ENCODE results near the gene POLR2J.
"Not testable (repeated sequence)": the region's sequence is repeated elsewhere in the genome, so short reads cannot be mapped to it uniquely, and the experiment has no call there.

POLR2J gene

DNA sequence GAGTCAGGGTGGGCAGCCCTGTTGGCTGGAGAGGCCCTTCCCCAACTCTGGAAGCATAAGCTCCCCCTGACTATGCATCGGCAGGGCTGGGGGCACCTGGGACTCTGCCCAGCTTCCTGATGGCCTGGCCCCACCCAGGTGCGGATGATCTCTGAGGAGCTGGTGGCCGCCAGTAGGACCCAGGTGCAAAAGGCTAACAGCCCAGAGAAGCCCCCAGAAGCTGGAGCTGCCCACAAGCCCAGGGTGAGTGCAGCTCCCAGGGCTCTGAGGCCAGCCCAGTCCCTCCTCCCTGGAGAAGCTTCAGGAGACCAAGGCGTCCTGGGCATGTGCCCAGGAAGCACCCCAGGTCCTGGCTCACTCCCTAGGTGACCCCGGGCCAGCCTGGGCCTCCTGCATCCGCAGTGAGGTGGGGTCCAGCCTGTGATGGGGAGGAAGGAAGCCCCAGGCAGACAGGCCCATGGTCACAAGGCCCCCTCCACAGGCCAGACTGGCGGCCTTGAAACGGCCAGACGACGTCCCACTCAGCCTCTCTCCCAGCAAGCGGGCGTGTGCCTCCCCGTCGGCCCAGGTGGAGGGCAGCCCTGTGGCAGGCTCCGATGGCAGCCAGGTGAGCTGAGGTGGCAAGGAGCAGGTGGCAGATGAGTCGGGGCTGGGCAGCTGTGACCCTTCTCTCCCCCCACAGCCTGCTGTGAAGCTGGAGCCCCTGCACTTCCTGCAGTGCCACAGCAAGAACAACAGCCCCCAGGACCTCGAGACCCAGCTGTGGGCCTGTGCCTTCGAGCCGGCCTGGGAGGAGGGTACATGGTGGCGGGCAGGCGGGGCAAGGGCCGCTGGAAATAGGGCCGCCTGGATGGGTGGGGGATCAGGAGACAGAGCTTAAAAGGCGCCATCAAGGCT, 10.9 kb downstream of the POLR2J start:
- in situ Hi-C loops (cut with MboI; ENCODE audit: low sequenced_read_pairs), result no loop called here

DNA sequence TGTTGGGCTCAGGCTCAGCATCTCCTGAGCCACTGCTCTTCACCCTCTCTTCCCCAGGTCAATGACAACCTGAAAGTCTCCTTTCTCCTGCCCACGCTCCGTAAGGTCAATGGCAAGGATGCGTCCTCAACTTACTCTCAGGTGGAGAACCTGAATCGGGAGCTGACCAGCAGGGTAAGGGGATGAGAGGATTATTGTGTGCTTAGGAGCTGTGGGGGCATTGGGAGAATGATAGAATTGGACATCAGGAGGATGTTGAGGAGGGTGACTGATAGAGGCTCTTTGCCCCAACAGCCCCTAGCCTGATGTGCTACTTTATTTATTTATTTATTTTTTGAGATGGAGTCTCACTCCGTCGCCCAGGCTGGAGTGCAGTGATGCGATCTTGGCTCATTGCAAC, 12.6 kb downstream of the POLR2J start:
- in situ Hi-C loops (cut with MboI; ENCODE audit: low sequenced_read_pairs), result no loop called here

DNA sequence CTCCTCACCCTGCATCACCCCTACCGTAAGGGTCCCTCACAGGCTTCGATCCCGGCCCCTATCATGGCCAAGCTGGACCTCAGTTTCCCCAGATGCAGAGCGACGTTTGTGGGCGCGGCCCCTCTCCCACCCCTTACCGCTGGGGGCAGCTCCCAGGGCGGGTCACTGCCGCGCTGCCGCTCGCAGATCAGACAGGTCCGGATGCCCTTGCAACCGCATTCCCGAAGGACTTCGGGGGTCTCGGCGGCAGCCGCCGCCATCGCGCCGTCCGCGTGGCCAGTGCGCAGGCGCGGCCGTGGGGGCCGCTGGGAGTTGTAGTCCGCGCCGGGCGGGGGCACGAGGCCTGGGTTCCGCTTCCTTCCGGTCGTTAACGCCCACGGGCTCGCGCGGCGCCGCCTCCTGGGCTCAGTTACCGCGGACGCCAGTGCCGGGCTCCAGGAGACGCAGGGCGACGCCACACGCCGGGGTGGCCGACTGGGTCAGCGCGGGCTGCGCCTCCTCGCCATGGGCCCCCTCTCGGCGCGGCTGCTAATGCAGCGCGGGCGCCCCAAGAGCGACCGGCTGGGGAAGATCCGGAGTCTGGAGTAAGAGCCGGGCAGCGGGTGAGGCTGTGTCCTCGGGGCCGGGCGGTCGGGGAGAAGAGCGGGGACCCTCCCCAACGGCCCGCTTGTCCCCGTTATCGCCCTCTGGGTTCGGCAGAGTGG, 14.0 kb downstream of the POLR2J start, which contains the start of the genes ALKBH4 and LRWD1:
Gene ALKBH4, minus strand, starts transcription at position 287 of the 704 bp plus-strand sequence. Its CDS starts 27 bp downstream, at position 260.
Gene LRWD1, plus strand, starts transcription at position 408 of the 704 bp plus-strand sequence. Its CDS starts 97 bp downstream, at position 505.
- in situ Hi-C loops (cut with MboI; ENCODE audit: low sequenced_read_pairs), result no loop called here

DNA sequence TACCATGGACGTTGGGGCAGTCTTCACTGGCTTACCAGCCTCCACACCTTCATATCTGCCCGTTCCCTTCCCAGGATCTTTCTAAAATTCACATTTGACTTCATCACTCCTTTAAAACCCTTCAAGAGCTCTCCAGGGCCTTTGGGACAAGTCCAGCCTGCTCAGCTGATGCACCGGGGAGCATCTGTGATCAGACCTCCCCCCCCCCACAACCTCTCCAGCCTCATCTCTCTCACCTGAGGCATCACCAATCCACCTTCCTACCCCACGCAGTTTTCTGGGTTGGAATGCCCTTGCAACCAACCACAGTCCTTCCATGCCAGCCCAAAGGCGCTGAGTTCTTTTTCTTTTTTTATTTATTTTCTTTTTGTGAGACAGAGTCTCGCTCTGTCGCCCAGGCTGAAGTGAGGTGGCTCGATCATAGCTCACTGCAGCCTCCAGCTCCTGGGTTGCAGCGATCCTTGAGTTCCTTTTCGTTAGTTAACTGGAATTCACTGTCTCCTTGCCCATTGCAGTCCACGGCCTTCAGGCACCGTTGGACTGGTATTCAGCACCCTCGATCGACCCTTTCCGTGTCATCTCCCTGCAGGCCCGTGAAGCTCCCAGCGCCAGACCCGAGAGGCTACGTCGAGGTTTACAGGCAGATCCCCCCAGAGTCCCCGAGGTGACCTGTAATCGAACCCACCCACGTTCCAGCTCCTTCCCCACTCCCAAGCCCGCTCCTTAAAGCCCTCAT, 14.7 kb downstream of the POLR2J start:
- in situ Hi-C loops (cut with MboI; ENCODE audit: low sequenced_read_pairs), result no loop called here

DNA sequence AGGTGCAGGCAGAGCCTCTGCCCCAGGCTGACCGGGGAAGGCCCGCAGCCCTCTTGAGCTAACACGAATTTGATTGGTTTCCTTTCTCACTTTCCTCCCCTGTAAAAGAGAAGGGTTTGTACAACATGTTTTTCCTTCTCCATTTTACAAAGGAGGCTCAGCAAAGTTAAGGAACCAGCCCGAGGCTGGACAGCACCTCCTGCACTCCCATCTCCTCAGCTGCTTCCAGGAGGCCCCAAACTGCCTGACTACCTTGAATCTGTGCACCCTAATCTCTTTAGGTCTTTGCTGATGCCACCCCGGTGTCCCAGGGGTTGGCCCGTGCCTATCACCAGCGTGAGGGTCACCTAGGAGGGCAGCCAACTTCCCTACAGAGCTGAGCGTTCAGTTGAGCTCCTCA, 18.3 kb downstream of the POLR2J start:
- in situ Hi-C loops (cut with MboI; ENCODE audit: low sequenced_read_pairs), result no loop called here

DNA sequence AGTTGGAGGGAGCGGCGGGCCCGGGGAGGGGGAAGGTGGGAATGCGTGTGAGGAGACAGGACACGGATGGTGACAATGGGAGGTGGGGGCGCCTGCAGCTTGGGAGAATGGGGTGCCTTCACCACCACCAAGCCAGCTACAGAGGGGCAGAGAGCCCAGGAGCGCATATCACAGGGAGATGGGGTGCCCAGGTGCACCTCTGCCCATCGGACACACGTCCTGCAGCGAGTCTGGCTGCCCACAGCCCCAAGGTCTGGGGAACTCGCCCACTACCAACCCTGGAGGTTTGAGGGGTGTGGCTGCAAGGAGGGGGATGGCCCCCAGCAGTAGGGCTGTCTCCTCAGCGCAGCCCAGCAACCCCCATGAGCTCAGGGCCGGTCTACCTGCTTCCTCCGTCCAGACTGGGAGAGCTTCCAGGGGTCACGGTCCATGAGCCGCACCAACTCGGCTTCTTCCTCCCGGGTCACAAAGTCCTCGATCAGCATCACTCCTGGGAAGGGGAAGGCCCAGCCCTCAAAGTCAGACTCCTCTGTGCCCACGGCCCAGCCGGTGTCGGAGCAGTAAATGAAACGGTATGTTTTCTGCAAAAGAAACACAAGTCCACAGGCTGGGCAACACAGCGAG, 19.4 kb downstream of the POLR2J start:
- in situ Hi-C loops (cut with MboI; ENCODE audit: low sequenced_read_pairs), result no loop called here

DNA sequence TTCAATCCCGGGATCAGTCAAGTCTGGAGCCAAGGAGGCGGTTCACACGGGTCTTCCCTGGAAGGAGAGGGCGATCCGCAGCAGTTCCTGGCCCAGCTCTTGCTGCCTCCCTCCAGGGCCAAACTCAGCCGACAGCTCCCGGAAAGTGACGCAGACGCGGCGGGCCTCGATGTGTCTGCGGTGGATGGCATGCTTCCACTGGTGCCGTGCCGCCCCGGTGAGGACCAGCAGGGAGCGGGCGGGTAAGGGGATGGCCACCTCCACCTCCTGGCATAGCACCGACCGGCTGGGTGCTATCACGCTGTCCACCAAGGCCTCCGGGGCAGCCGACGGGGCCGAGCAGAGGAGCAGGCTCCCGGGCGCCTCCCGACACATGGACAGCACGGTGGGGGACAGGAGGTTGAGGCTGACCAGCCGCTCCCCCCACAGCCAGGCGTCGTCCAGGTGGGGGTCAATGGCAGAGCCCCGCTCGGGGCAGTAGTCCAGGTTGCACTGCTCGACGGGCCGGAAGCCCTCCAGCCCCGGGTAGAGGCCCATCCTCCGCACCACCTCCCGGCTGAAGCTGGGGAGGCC, 21.3 kb downstream of the POLR2J start:
- in situ Hi-C loops (cut with MboI; ENCODE audit: low sequenced_read_pairs), result no loop called here

DNA sequence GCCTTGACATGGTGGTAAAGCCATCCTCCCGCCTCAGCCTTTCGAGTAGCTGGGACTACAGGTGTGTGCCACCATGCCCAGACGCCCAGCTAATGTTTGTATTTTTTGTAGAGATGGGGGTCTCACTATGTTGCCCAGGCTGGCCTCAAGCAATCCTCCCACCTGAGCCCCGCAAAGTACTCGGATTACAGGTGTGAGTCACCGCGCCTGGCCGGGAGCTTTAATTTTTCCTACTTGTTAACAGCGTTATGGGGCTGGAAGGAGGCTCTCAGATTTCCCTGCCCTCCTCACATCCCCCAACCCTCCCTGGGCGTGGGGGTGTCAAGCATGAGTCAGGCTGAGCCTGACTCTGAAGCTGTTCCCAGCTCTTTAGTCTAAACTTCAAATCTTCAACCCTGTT, 22.4 kb downstream of the POLR2J start:
- in situ Hi-C loops (cut with MboI; ENCODE audit: low sequenced_read_pairs), result no loop called here

DNA sequence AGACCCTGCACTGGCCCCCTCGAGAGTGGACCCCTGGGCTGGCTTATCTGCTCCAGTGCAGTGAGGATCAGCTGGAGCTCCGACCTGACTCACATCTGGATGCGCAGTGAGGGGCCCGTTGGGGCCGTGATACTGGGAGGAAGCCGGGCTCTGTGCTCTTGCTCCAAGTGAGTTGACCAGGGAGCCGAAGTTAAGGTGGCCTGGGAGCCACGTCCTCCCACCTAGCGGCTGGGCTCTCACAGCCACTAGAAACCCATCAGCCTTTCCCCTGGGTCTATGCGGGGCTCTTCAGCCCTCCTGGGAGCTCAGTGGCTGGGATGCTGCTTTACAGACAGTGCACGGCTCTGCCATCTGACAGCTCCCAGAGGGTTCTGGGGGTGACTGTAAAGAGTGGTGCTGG, 23.1 kb downstream of the POLR2J start:
- in situ Hi-C loops (cut with MboI; ENCODE audit: low sequenced_read_pairs), result no loop called here

DNA sequence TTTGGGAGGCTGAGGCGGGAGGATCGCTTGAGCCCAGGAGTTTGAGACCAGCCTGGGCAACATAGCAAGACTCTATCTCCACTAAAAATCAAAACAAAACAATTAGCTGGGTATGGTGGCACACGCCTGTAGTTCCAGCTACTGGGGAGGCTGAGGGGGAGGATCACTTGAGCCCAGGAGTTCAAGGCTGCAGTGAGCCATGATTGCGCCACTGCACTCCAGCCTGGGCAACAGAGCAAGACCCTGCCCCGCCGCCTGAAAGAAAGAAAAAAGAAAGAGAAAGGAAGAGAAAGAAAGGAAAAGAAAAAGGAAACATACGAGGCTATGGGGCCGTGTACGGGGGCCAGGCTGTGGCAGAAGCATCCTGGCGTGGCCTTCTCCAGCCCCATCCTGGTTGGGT, 23.8 kb downstream of the POLR2J start:
- in situ Hi-C loops (cut with MboI; ENCODE audit: low sequenced_read_pairs), result not testable (repeated sequence)

DNA sequence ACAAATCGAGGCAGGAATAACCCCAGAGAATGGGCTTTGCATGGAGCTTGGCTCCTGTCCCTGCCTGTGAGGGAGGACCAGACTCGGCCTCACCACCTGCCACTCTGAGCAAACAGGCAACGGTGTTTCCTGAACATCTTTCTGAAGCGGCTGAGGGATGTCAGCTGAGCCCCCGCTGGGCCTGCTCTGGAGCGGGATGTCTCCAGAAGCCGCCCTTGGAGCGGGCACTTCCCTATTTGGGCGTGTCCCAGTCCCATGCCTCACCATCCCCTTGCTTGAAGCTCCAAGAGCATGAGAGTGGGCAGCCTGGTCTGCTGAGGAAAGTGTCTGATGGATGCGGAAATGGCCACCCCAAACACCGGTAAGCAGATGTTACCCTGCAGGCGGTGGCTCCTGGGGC, 24.3 kb downstream of the POLR2J start:
- in situ Hi-C loops (cut with MboI; ENCODE audit: low sequenced_read_pairs), result no loop called here

DNA sequence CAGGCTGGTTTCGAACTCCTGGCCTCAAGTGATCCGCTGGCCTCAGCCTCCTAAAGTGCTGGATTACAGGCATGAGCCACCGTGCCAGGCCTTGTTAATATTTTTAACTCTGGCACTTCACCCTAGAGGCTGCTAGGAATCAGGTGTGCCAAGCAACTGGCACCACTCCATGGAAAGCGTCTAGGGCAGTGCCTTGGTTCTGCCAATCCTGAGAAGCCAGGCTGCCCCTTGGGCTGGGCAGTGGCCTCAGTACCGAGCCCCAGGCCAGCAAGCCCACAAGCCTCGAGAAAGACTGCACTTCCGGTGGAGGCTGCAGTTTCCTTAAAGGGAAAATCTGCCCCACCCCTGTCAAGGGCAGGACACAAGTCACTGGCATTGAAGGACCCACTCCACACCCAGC, 25.4 kb downstream of the POLR2J start:
- in situ Hi-C loops (cut with MboI; ENCODE audit: low sequenced_read_pairs), result no loop called here

DNA sequence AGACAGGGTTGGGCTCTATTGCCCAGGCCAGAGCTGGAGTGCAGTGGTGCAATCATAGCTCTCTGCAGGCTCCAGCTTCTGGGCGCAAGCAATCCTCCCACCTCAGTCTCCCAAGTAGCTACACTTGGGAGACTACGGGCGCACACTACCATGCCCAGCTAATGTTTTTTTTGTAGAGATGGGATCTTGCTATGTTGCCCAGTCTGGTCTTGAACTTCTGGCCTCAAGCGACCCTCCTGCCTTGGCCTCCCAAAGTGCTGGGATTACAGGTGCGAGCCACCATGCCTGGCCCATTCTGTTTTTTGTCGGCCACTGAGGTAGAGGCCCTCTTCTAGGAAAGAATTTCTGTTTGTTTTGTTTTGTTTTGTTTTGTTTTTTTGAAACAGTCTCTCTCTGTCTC, 26.3 kb downstream of the POLR2J start:
- in situ Hi-C loops (cut with MboI; ENCODE audit: low sequenced_read_pairs), result no loop called here

DNA sequence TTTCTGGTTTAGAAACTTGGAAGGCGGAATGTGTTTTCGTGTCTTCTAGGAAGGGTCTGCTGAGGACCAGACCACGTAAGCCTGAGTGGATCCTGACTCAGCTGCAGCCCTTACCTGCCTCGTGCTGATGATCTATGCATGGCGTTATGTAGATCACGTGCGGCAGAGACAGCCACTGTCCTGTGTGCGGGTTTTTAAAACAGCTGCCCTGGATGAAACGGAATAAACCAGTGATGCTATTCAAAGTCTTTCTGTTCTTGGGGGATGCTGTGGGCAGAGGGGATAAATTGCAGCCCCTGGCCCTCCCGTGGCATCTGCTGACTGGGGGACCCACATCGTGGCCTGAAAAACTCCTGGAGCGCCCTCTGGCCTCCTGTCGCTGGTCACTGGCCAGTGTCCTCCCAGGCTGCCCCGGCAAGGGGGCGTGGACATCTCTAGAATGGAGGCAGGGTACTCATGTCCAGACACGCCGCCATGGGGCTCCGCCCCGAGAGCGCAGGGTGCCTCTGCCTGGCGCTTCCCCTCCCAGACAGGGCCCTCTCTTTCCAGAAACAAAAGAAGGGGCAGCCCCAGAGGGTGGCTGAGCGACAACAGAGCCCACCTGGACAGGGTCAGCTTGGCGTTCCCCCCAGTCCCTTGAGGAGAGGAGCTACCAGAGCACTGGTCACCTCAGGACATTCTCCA, 27.2 kb downstream of the POLR2J start:
- in situ Hi-C loops (cut with MboI; ENCODE audit: low sequenced_read_pairs), result no loop called here

DNA sequence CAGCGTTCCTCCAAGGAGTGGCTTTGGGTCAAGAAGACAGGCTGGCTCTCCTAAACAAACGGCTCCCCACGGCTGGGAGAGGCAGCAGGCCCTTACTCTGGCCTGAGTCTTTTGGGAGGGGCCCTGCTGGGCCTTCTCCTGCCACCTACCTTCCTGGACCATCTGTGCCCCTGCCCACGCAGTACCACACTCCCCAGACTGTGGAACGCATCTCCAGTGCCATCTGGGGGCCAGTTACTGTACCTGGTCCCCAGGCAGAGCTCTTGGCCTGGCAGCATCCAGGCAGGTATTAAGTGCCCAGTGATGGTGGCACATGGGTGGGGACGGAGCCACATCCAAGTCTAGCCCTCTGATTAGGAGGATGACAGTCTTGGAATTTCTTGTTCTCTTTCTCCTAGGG, 28.5 kb downstream of the POLR2J start:
- in situ Hi-C loops (cut with MboI; ENCODE audit: low sequenced_read_pairs), result no loop called here

DNA sequence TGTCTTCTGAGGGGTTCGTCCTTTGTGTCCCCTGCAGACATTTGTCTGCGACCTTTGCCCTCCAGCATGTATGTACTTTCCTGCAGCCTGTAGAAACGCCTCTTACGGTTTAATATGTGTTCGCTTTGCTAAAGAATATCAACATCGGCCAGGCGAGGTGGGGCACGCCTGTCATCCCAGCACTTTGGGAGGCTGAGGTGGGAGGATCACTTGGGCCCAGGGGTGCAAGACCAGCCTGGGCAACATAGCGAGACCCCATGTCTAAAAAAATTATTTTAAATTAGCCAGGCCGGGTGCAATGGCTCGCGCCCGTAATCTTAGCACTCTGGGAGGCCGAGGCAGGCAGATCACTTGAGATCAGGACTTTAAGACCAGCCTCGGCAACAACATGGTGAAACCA, 29.6 kb downstream of the POLR2J start:
- in situ Hi-C loops (cut with MboI; ENCODE audit: low sequenced_read_pairs), result no loop called here

DNA sequence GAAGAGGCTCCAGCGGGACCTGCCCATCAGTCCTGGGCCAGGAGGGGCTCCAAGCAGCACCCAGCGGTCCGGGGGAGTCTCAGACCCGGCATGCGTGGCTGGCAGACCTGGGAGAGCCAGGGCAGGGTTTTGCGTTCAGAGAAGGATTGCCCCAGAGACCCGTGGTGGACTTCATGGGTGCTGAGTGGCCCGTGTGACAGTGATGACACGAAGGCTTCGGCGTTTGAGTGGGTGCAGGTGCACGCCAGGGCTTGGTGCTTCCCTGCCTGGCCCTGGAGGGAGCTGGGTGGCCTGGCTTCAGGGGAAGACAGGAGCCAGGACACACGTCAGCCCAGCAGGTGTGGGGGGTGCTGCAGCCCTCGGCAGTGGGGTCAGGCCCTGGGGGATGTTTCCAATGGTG, 31.4 kb downstream of the POLR2J start:
- in situ Hi-C loops (cut with MboI; ENCODE audit: low sequenced_read_pairs), result no loop called here

DNA sequence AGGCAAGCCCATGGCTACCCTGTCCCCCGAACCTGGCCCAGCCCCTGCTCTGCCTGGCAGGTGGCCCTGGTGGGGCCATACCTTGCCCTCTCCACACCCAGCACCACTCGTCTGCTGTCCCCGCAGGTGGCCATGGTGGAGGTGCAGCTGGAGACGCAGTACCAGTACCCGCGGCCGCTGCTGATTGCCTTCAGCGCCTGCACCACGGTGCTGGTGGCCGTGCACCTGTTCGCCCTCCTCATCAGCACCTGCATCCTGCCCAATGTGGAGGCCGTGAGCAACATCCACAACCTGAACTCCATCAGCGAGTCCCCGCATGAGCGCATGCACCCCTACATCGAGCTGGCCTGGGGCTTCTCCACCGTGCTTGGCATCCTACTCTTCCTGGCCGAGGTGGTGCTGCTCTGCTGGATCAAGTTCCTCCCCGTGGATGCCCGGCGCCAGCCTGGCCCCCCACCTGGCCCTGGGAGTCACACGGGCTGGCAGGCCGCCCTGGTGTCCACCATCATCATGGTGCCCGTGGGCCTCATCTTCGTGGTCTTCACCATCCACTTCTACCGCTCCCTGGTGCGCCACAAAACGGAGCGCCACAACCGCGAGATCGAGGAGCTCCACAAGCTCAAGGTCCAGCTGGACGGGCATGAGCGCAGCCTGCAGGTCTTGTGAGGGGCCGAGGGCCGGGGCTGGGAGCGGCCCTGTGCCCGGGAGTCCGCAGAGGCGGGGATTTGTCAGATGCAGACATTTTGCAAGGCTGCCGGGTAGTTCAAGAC, 32.1 kb downstream of the POLR2J start:
- in situ Hi-C loops (cut with MboI; ENCODE audit: low sequenced_read_pairs), result no loop called here

DNA sequence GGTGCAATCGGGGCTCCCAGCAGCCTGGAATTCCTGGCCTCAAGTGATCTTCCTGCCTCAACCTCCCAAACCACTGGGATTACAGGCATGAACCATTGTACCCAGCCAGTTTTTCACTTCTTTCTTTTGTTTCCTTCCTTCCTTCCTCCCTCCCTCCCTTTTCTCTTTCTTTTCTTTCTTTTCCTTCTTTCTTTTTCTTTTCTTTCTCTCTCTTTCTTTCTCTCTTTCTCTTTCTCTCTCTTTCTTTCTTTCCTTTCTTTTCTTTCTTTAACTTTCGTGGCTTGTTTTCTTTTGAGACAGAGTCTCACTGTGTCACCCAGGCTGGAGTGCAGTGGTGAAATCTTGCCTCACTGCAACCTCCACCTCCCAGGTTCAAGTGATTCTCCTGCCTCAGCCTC, 33.0 kb downstream of the POLR2J start:
- in situ Hi-C loops (cut with MboI; ENCODE audit: low sequenced_read_pairs), result no loop called here
